ENCODE data around the gene IFNAR1.

Gene IFNAR1

GRCh38 chr21:33403786-33404585, 79.2 kb downstream of the IFNAR1 start:
- Histone ChIP-seq H3K9ac (ENCODE audit: low read length) (peak overlapping the region; percentile 98), H2AFZ (ENCODE audit: low read depth, low read length, severe bottlenecking) (no peak overlapping the region), H3K9me2 (replicated peaks; ENCODE audit: insufficient read depth, low read length) (no peaks in the 10 kb centered on the region), H3K4me3 (ENCODE audit: insufficient read depth, low read length, poor library complexity, severe bottlenecking) (peak overlapping the region; percentile 62), H4K20me1 (ENCODE audit: low read depth, low read length) (peaks cover 14% of the 10 kb centered on the region; the same call in 1 of the 2 replicates), H3K79me2 (ENCODE audit: insufficient read depth, low read length) (peaks cover 55% of the 10 kb centered on the region), H3K27ac (ENCODE audit: low read depth, low read length) (peak overlapping the region; percentile 80), H3K27me3 (ENCODE audit: low read length) (no peaks in the 10 kb centered on the region), H3K9me3 (ENCODE audit: insufficient read depth, low read length) (no peaks in the 10 kb centered on the region), H3F3A (ENCODE audit: insufficient read depth) (peaks cover 18% of the 10 kb centered on the region), H3K36me3 (ENCODE audit: low read length) (no peaks in the 10 kb centered on the region), H3K4me2 (ENCODE audit: low read depth, low read length, poor library complexity, severe bottlenecking) (peak overlapping the region; percentile 59)
- no peak for TF ChIP-seq CTCF (IDR thresholded peaks at IDR 0.05; ENCODE audit: insufficient read depth, low read length, poor library complexity, severe bottlenecking)
- no peak for TF ChIP-seq EZH2phosphoT487 (conservative IDR thresholded peaks at IDR 0.05; ENCODE audit: low read length)

GRCh38 chr21:33406493-33406892, 81.7 kb downstream of the IFNAR1 start:
- TF ChIP-seq EZH2phosphoT487 (conservative IDR thresholded peaks at IDR 0.05; ENCODE audit: low read length) (no peak), CTCF (IDR thresholded peaks at IDR 0.05; ENCODE audit: insufficient read depth, low read length, poor library complexity, severe bottlenecking) (no peak)
- H3K27me3 ChIP-seq (ENCODE audit: low read length), result no peaks in the 10 kb centered on the region
- peaks cover 23% of the 10 kb centered on the region for H4K20me1 ChIP-seq (ENCODE audit: low read depth, low read length)
- peaks cover 18% of the 10 kb centered on the region for H3F3A ChIP-seq (ENCODE audit: insufficient read depth)
- H3K79me2 ChIP-seq (ENCODE audit: insufficient read depth, low read length), result peaks cover 80% of the 10 kb centered on the region
- H3K4me3 ChIP-seq (ENCODE audit: insufficient read depth, low read length, poor library complexity, severe bottlenecking), result peak overlapping the region; percentile 62
- H3K9me3 ChIP-seq (ENCODE audit: insufficient read depth, low read length), result no peaks in the 10 kb centered on the region
- peak overlapping the region; percentile 59 for H3K4me2 ChIP-seq (ENCODE audit: low read depth, low read length, poor library complexity, severe bottlenecking)
- peak overlapping the region; percentile 98 for H3K9ac ChIP-seq (ENCODE audit: low read length)
- 0 out of 2 replicates have a peak, but pooled peaks cover 7% of the 10 kb centered on the region for H3K36me3 ChIP-seq (ENCODE audit: low read length)
- no peak overlapping the region for H2AFZ ChIP-seq (ENCODE audit: low read depth, low read length, severe bottlenecking)
- H3K27ac ChIP-seq (ENCODE audit: low read depth, low read length), result peak overlapping the region; percentile 80
- H3K9me2 ChIP-seq (replicated peaks; ENCODE audit: insufficient read depth, low read length), result no peaks in the 10 kb centered on the region
